Heart left ventricle (tissue), 13 donors: ENCODE results near the gene ZNF274.
A peak's percentile ranks its signal among the peaks of the same experiment; 100 is the strongest.

Experiments
- CTCF ChIP-seq, 12 donors: fragments of 200-600 bp; sonication (generic) in 4 of 12; IDR thresholded peaks; one replicate each; pipeline versions ENCODE4 v1.5.0 to v1.8.0; 2018 to 2022; ENCODE audit warnings: antibody characterized with exemption in 12 of 12, mild to moderate bottlenecking in 5 of 12
- POLR2A ChIP-seq, 2 donors: fragments of 450-650 bp; IDR thresholded peaks; one replicate each; pipeline ENCODE4 v1.6.1; 2017; ENCODE audit warnings: antibody characterized with exemption in 2 of 2, mild to moderate bottlenecking in 2 of 2, moderate library complexity in 2 of 2
- donor health status: ischemic (EF 13 %, LVEDD 7.1; RV severe dilation, severe dysfunction).
- donor health status: DM: no; HTN: yes; CAD: no.
- donor health status: DM: no; HTN: no; CAD: no.
- donor health status: ischemic (EF 25% LVEDD 6.9; RV normal size, moderate dysfunction).
- donor health status: ischemic (EF 25% LVEDD 5.7; RV mildly dilated, moderate dysfunction).
- donor health status: ischemic (EF 35%, LVEDD 5.7; RV mildly dilated, moderate dysfunction).
- donor health status: nonischemic (EF 11% LVEDD 7.7; RV severe dilation, severe dysfunction).
- donor health status: DM: yes; HTN: yes; CAD: no.
- donor health status: PGD.
- donor health status: ischemic (EF 29% LVEDD 5.4; RV normal size, mild dysfunction).
- donor health status: nonischemic (EF 23%, LVEDD 6.1; RV moderate dilation, normal function).

GRCh38 chr19:58154679-58155648, 27.9 kb upstream of the ZNF274 start:
- TF ChIP-seq CTCF (IDR thresholded peaks at IDR 0.05) (peak; percentile 96 to 99 (median 99)), POLR2A (IDR thresholded peaks at IDR 0.05) (peak in 1 of 2 donors; percentile 82)
